Right ventricle myocardium inferior (tissue), 1 donor: ENCODE measurements around the gene GPR146. TPM values are rescaled to one million over a fixed set of nuclear protein-coding genes. Genes with fewer than 3 reads are reported as not detected.
A peak's percentile ranks its signal among the peaks of the same experiment; 100 is the strongest.

ENCODE experiments used
- ATAC-seq: fragments of 200-7000 bp; cut with Tn5 transposase; one replicate; pipeline ENCODE4 v1.9.1; 2020; ENCODE audit warnings: mild to moderate bottlenecking, moderate library complexity
- DNase-seq: peaks from one replicate; pipeline ENCODE4 v3.0.0; 2021; ENCODE audit errors: missing footprints
- intact Hi-C: fragments of 100-400 bp; cut with DNase I; formaldehyde crosslinking; loops from one replicate; pipeline ENCODE4 v1.11.0; 2022
- total RNA-seq: library from RNA; stranded (reverse); fragmentation: NEBNext Ultra II Directional; extraction: Animal tissue kit (Norgen Biotek cat#: 25700); gene quantifications from one replicate; pipeline ENCODE4 v1.2.1, GENCODE V29; 2021
- donor health status: DM: no; HTN: yes; CAD: no; lungs with severe emphysema.

Gene GPR146
- total RNA-seq, 1 donor from 2014 or later = 30.6 TPM

- peak; percentile 50 for DNase-seq
- intact Hi-C loops = no loop called here
- peak; percentile 18 for ATAC-seq
Observed at GRCh38 chr7:1095621-1096155, 51.3 kb downstream of the GPR146 start.

DNA sequence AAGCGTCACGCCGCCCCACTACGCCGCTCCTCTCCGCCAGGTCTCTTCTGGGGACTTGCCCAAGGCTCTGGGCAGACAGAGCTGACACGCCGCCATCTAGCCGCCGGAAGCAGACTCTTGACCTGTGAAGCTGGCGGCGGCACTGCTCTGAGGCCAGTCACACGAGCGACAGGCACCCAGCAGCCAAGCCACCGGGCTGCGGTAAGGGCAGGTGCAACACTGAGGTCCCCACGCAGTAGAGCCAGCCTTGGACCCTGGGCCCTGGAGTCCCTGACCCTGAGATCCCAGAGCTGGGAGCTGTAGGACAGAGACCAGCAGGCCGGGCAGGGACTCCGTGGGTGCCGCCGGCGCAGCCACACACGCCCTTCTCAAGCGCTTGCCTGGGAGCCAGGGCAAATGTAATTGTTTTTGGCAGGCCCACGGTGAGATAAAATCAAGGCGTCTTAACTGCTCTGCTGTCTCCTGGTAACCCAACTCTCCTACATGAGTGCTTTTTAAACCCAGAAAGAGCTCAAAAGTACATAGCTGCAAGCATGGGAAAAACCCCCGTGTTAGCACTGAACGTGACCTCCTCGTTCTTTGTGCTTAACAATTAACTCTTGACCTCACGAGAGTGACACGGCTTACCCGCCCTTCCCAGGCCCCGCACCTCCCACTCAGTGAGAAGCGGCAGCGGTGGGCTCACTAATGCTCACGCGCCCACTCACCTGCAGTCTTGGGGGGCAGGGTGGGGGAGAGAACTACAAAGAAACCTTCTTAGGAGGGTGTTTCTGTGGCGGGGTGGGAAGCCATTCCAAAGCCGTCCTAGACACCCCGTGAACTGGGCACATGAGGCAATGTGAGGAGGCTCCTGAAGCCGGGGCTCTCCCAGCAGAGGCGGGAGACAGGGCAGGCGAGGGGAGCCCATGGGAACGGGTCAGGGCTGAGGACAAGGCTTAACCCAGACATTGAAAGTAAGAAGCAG lies 52.1 kb downstream of the GPR146 start:
- peak; percentile 35 for ATAC-seq
- peak; percentile 62 for DNase-seq
- intact Hi-C loops = no loop called here

DNA sequence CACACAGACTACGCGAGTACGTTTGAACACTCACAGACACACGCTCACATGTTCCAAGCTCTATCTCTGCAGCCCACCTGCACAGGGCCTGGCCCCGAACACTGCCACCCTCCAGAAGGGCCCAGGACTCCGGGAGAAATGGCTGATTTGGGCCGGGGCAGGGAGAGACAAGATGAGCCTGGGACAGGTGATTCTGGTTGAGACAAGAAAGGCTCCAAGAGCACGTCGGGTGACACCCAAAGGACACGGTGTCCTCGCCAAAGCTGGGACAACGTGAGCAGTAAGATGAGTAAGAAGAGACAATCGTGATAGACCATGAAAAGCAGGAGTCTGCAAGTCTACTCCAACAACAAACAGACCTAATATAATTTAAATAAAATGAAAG lies 52.8 kb downstream of the GPR146 start:
- intact Hi-C loops = no loop called here
- DNase-seq (peak; percentile 58), ATAC-seq (no peak)

DNA sequence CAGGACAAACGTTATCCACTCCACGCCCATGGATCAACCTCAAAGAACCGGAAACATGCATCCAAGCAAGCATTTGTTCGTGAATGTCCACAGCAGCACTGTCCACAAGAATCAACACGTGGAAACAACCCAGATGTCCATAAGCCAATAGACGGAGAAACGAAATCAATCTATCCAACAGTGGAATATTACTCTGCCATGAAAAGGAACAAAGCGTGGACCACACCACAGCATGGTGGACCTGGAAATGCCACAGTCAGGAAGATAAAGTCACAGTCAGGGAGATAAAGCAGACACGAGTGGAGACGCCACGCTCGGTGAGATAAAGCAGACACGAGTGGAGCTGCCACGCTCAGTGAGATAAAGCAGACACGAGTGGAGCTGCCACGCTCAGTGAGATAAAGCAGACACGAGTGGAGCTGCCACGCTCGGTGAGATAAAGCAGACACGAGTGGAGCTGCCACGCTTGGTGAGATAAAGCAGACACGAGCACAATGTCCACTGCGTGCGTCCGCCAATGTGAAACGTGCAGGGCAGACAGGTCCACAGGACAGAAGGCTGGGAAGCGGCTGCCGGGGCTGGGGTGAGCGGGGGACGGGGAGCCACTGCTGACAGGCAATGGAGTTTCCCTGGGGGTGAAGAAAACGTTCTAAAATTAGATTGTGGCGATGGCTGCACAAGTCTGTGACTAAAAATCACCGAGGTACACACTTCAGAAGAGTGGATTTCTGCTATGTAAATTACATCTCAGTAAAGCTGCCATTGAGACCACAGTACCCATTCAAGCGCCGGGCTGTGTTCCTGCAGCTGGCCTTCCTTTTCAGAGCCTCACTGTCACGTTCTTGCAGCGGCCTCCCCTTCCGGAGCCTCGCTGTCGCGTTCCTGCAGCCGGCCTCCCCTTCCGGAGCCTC lies 54.2 kb downstream of the GPR146 start:
- peak; percentile 46 for DNase-seq
- intact Hi-C loops = no loop called here
- no peak for ATAC-seq

GRCh38 chr7:1099154-1099542 lies 54.8 kb downstream of the GPR146 start:
- ATAC-seq (no peak), DNase-seq (peak; percentile 15)
- intact Hi-C loops = no loop called here

GRCh38 chr7:1099637-1100036 lies 55.3 kb downstream of the GPR146 start:
- ATAC-seq = no peak
- peak; percentile 66 for DNase-seq

GRCh38 chr7:1100386-1100785 lies 56.0 kb downstream of the GPR146 start:
- no peak for DNase-seq
- intact Hi-C loops = no loop called here
- no peak for ATAC-seq

More at GRCh38 chr7:1099637-1100036, 55.3 kb downstream of the GPR146 start:
- intact Hi-C loops = no loop called here

DNA sequence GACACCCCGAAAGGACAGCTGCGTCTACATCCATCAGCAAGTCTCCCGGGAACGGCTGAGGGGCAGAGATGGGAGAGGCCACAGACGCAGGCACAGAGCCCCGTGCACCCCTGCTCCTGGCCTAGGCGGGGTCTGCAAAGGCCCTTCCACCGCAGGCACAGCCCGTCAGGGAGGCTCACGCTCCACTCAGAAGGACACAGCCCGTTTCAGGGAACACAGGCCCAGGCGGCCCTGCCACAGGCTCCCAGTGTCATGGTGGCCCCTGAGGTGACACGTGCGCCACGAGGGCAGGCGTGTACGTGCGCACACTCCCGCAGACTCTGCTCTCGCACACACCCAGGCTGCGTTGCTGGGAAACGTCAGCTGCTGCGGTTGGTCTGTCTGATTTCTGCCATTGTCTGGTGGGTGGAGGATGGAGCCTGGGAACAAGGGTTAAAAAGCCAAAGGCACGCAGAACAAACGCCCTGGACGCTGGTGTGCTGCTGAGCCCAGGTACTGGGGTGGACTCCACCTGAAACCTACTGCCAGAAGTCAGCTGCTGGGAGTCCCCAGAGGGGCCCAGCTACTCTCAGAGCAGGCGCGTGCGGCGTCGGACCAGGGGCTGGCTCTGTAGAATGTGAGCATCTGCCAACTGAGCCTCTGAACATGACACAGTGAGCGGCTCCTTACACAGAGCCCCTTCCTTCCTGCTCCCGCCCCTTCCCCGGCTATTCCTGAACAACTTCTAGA lies 56.7 kb downstream of the GPR146 start:
- no peak for ATAC-seq
- peak; percentile 44 for DNase-seq
- intact Hi-C loops = no loop called here

DNA sequence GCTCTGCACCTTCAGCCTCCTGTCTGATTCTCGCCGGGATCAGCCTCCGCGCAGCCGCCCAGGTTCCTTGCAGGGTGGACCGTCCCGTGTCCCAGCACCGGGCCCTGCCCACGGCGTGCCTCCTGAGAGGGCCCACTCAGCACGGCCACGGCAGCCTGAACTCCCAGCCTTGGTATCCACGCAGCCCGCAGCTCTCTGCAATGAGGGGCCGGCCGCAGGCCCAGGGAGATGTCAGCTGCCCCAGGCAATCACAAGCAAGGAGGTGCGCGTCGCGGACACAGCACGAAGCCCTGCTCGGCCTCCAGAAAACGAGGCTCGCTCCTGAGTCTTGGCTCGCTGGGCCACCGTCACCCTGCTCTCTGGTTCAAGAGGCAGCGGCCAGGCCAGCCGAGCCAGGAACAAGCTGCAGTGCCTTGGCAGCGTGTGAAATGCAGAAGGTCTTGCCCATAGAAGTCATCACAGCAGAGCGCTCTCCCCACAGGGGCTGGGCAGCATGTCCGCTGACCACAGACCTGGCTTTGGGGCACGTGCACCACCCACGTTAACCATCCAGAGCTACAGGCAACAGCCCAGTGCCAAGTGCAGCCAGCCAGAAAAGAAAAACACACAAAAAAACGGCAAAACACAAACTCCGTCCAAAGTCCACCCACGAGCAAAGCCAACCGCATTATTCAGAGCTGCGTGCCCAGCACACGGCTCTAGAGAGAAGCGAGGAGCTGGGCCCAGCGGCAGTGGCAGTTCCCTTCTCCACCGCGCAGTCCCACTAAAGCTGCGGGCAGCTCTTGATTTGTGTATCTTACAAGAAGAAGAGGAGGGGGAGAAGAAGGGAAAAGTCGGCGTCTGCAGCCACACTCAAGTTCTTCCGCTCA lies 57.5 kb downstream of the GPR146 start:
- ATAC-seq = no peak
- intact Hi-C loops = no loop called here
- peak; percentile 56 for DNase-seq

GRCh38 chr7:1103009-1103788 lies 58.9 kb downstream of the GPR146 start:
- intact Hi-C loops = no loop called here
- DNase-seq (no peak), ATAC-seq (no peak)

GRCh38 chr7:1103789-1104515 lies 59.6 kb downstream of the GPR146 start:
- DNase-seq (peak; percentile 57), ATAC-seq (no peak)
- intact Hi-C loops = no loop called here

DNA sequence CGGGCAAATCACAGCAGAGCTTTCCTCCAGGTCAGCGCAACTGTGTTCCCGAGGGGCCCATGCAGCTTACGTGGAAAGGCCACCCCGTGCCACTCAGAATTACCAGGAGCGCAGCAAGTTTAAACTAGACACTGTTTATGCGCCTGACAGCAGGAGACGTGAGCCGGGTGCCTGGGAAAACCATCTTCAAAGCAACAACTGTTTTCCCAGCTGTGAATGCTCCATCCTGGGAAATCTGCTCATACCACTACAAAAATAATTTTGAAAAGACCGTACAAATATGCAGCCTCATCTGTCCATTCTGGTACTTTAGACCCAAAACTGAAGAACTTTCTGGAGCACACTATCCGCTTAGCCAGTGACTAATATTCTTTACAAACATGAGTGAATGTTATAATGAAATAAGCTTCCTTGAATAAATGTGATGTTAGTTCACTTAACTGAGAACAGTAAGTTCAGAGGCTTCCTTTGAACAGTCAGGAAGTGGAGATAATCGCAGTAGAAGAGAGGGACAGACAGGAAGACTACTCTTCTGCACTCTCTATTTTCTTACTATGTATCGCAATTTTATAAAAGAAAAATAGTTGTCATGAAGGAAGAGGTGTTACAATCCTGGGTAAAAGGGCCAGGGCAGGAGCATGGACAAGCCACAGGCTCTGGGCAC lies 60.3 kb downstream of the GPR146 start:
- intact Hi-C loops = no loop called here
- no peak for ATAC-seq
- DNase-seq = no peak

DNA sequence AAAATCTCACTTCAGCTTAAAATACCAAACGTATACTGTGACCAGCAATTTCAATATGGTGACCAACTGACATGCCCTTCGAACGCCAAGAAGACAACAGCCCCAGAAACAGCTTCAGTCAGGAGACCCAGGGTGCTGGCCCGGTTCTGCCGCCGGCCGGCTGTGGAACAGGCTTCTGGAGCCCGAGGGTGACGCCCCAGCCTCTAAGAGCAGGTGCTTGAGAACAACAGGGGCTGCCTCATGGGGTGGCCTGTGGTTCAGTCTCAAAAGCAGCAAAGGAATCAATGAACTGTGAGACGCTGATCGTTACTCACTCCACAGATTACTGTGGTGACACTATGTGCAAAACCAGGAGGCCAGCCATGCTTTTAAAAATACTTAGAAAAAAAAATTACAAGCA lies 60.8 kb downstream of the GPR146 start:
- intact Hi-C loops = no loop called here
- DNase-seq (peak; percentile 64), ATAC-seq (no peak)

GRCh38 chr7:1106063-1106792 lies 61.9 kb downstream of the GPR146 start:
- peak; percentile 51 for DNase-seq
- no peak for ATAC-seq
- intact Hi-C loops = no loop called here

DNA sequence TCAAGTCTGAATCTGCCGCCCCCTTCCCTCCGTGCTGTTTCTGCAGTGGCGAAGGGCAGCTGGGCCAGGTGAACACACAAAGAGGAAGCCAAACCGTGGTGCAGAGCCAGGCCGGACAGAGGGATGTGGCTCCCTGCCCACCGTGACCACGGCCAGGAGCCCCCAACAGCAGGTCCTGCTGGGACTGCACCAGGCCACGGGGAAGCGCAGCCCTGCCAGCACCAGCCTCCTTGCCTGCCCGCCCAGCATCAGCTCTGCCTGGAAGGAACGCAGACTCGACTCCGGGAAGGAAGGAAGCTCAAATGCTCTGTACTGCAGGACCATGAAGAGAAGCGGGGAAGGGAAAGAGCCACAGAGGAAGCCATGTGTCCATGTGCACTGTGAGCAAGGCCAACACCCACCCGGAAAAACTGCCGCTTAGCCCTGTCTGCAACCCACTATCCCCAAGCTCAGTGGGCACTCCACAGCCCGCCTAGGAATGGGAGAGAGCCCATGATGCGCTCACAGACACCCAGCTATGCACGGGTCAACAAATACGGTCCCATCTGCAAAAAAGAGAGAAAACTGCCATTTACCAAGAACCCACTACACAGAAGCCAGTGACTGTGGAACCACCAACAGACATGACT lies 62.6 kb downstream of the GPR146 start:
- DNase-seq (peak; percentile 35), ATAC-seq (no peak)
- intact Hi-C loops = no loop called here
